IPS-NIHi11 (cell line): Measurements from ENCODE around the gene LAT.
"Not testable (repeated sequence)": the region's sequence is repeated elsewhere in the genome, so short reads cannot be mapped to it uniquely, and the experiment has no call there.

Experiments
- DNase-seq: peaks from one replicate; pipeline ENCODE4 v3.0.0; 2012; ENCODE audit warnings: mixed read lengths, low spot score

Gene LAT

GRCh38 chr16:28977703-28978662 lies 6.9 kb upstream of the LAT start:
- peak; percentile 78 for DNase-seq

- not testable (repeated sequence) for DNase-seq
Observed at GRCh38 chr16:28980330-28980729, 4.5 kb upstream of the LAT start.

- DNase-seq: no peak
Observed at GRCh38 chr16:28980929-28981328, 3.9 kb upstream of the LAT start.

GRCh38 chr16:28981517-28981916 lies 3.3 kb upstream of the LAT start:
- DNase-seq: peak; percentile 87

GRCh38 chr16:28982418-28982817 lies 2.4 kb upstream of the LAT start:
- no peak for DNase-seq

GRCh38 chr16:28982949-28983348 lies 1.9 kb upstream of the LAT start:
- DNase-seq: no peak

GRCh38 chr16:28983644-28984043 lies 1.2 kb upstream of the LAT start:
- no peak for DNase-seq

- DNase-seq: no peak
Observed at GRCh38 chr16:28984091-28984490, 761 bp upstream of the LAT start.

GRCh38 chr16:28985211-28986041 lies 574 bp downstream of the LAT start:
- DNase-seq: no peak

- no peak for DNase-seq
Observed at GRCh38 chr16:28986046-28986445, 1.2 kb downstream of the LAT start.

GRCh38 chr16:28986492-28986891 lies 1.6 kb downstream of the LAT start:
- DNase-seq: no peak

- DNase-seq: no peak
Observed at GRCh38 chr16:28987170-28987853, 2.5 kb downstream of the LAT start.

- DNase-seq: no peak
Observed at GRCh38 chr16:28989363-28989762, 4.5 kb downstream of the LAT start.

- DNase-seq: no peak
Observed at GRCh38 chr16:28990375-28991040, 5.7 kb downstream of the LAT start.

GRCh38 chr16:28991687-28992086 lies 6.8 kb downstream of the LAT start:
- DNase-seq: no peak

- no peak for DNase-seq
Observed at GRCh38 chr16:28992496-28992895, 7.6 kb downstream of the LAT start.

GRCh38 chr16:28998837-28999236 lies 14.0 kb downstream of the LAT start:
- DNase-seq: no peak

- DNase-seq: no peak
Observed at GRCh38 chr16:28999577-28999976, 14.7 kb downstream of the LAT start.

- no peak for DNase-seq
Observed at GRCh38 chr16:29000019-29000418, 15.2 kb downstream of the LAT start.

GRCh38 chr16:29004496-29005139 lies 19.8 kb downstream of the LAT start:
- not testable (repeated sequence) for DNase-seq
